KMS-11 (cell line): Measurements from ENCODE around the gene WARS2.

ENCODE experiments used
- H2AFZ ChIP-seq: fragments of 200-600 bp; sonication (generic); 2 replicates; pipeline ENCODE4 v1.6.1; 2016; ENCODE audit warnings: antibody characterized with exemption, mixed run types, low read depth
- H3K27ac ChIP-seq: fragments of 200-600 bp; sonication (generic); 2 replicates; pipeline ENCODE4 v1.6.1; 2016; ENCODE audit warnings: mild to moderate bottlenecking, mixed run types
- H3K27me3 ChIP-seq: fragments of 200-600 bp; sonication (generic); 2 replicates; pipeline ENCODE4 v1.6.1; 2017; ENCODE audit warnings: mild to moderate bottlenecking, low read depth, mixed run types, moderate library complexity; ENCODE audit not compliant: insufficient read depth
- H3K36me3 ChIP-seq: fragments of 200-600 bp; sonication (generic); 2 replicates; pipeline ENCODE4 v1.6.1; 2017; ENCODE audit warnings: mild to moderate bottlenecking, mixed run types; ENCODE audit not compliant: insufficient read depth
- H3K4me1 ChIP-seq: fragments of 200-600 bp; sonication (generic); 2 replicates; pipeline ENCODE4 v1.6.1; 2016; ENCODE audit warnings: mild to moderate bottlenecking, low read depth, mixed run types; ENCODE audit not compliant: poor library complexity, severe bottlenecking
- H3K4me2 ChIP-seq: fragments of 200-600 bp; sonication (generic); 2 replicates; pipeline ENCODE4 v1.7.0; 2016; ENCODE audit warnings: mild to moderate bottlenecking, mixed run types
- H3K4me3 ChIP-seq: fragments of 200-600 bp; sonication (generic); IDR thresholded peaks from 2 replicates; pipeline ENCODE4 v1.6.1; 2017; ENCODE audit warnings: low read depth, low read length, mixed read lengths; ENCODE audit not compliant: insufficient read depth
- H3K79me2 ChIP-seq: fragments of 200-600 bp; sonication (generic); 2 replicates; pipeline ENCODE4 v1.6.1; 2016; ENCODE audit warnings: low read depth, mixed run types; ENCODE audit not compliant: insufficient read depth
- H3K9ac ChIP-seq: fragments of 200-600 bp; sonication (generic); 2 replicates; pipeline ENCODE4 v1.6.1; 2016; ENCODE audit warnings: mild to moderate bottlenecking, mixed run types
- H4K20me1 ChIP-seq: fragments of 200-600 bp; sonication (generic); 2 replicates; pipeline ENCODE4 v1.6.1; 2016; ENCODE audit warnings: mild to moderate bottlenecking, mixed run types; ENCODE audit not compliant: insufficient read depth
- CTCF ChIP-seq: fragments of 200-600 bp; sonication (generic); conservative IDR thresholded peaks from 2 replicates; pipeline ENCODE4 v1.6.1; 2017; ENCODE audit warnings: low read depth, mild to moderate bottlenecking, antibody characterized with exemption, low read length, moderate library complexity, mixed read lengths

WARS2 gene

GRCh38 chr1:119045096-119045746 lies 95.2 kb downstream of the WARS2 start:
- Histone ChIP-seq H3K27ac (no peak overlapping the region), H4K20me1 (no peaks in the 10 kb centered on the region), H3K4me3 (no peak overlapping the region), H3K4me1 (peaks cover 5% of the 10 kb centered on the region), H3K9ac (no peak overlapping the region), H3K4me2 (no peak overlapping the region), H2AFZ (no peak overlapping the region), H3K36me3 (no peaks in the 10 kb centered on the region), H3K79me2 (no peaks in the 10 kb centered on the region), H3K27me3 (no peaks in the 10 kb centered on the region)
- TF ChIP-seq CTCF = no peak

- no peak overlapping the region for H3K27ac ChIP-seq
- no peak overlapping the region for H3K4me2 ChIP-seq
- no peak overlapping the region for H3K9ac ChIP-seq
- H3K36me3 ChIP-seq = no peaks in the 10 kb centered on the region
- no peaks in the 10 kb centered on the region for H3K4me1 ChIP-seq
- no peak for TF ChIP-seq CTCF
- H3K4me3 ChIP-seq = no peak overlapping the region
- H3K79me2 ChIP-seq = no peaks in the 10 kb centered on the region
- no peaks in the 10 kb centered on the region for H3K27me3 ChIP-seq
- H4K20me1 ChIP-seq = no peaks in the 10 kb centered on the region
- H2AFZ ChIP-seq = no peak overlapping the region
Observed at GRCh38 chr1:119040906-119041305, 99.5 kb downstream of the WARS2 start.

- H3K4me1 ChIP-seq = no peaks in the 10 kb centered on the region
- no peak overlapping the region for H3K4me2 ChIP-seq
- H3K36me3 ChIP-seq = no peaks in the 10 kb centered on the region
- H2AFZ ChIP-seq = no peak overlapping the region
- no peaks in the 10 kb centered on the region for H3K79me2 ChIP-seq
- H3K27me3 ChIP-seq = no peaks in the 10 kb centered on the region
- no peaks in the 10 kb centered on the region for H4K20me1 ChIP-seq
- no peak for TF ChIP-seq CTCF
- no peak overlapping the region for H3K9ac ChIP-seq
- no peak overlapping the region for H3K27ac ChIP-seq
- H3K4me3 ChIP-seq = no peak overlapping the region
Observed at GRCh38 chr1:119040489-119040888, 100.0 kb downstream of the WARS2 start.

GRCh38 chr1:119038363-119038762 lies 102.1 kb downstream of the WARS2 start:
- Histone ChIP-seq H3K27me3 (no peaks in the 10 kb centered on the region), H3K36me3 (no peaks in the 10 kb centered on the region), H3K9ac (no peak overlapping the region), H4K20me1 (no peaks in the 10 kb centered on the region), H3K4me2 (no peak overlapping the region), H3K79me2 (no peaks in the 10 kb centered on the region), H3K4me3 (no peak overlapping the region), H2AFZ (no peak overlapping the region), H3K27ac (no peak overlapping the region), H3K4me1 (no peaks in the 10 kb centered on the region)
- no peak for TF ChIP-seq CTCF
